ENCODE data around the gene ZNF808.
"Not testable (repeated sequence)": the region's sequence is repeated elsewhere in the genome, so short reads cannot be mapped to it uniquely, and the experiment has no call there.

Gene ZNF808

DNA sequence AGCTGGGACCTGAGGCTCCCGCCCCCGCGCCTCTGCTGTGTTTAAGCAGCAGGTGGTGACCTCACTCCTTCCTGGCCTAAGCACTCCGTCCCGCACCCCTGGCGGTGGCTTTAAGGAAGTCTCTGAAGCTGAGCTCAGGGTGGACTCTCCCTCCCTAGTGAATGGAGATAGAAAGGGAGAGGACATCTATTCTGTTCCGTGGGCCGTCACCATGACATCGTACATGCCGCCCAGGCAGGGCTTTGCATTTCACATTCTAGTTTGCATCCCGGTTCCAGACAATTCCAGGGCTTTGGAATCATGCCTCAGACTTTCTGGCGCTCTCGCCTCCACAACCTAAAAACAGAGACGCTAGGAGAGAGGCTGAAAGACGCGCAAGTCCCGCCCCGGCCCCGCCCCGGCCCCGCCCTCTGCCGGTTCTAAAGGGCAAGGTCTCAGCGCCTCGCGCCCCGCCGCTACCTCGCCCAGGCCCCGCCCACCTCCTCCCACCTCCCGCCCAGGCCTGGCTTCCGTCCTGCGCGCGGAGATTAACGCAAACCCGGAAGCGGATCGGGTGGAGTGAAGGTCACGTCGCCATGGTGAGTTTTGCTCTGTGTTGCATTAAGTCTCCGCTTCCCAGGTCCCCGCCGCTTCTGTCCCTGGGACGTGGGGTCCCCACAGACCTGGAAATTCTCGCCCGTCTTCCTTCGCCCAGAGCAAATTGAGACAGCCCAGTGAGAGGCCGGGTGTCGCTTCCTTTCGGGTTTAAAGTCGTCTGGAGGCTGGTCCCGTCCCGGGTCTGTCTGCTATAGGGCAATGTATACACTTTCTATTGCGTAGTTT lies at the start of gene ZNF808:
Gene ZNF808, plus strand, starts transcription at position 535 of the 822 bp plus-strand sequence. CDS start 15,617 bp downstream, outside the sequence.
- DNase-seq: peak; percentile 93

DNA sequence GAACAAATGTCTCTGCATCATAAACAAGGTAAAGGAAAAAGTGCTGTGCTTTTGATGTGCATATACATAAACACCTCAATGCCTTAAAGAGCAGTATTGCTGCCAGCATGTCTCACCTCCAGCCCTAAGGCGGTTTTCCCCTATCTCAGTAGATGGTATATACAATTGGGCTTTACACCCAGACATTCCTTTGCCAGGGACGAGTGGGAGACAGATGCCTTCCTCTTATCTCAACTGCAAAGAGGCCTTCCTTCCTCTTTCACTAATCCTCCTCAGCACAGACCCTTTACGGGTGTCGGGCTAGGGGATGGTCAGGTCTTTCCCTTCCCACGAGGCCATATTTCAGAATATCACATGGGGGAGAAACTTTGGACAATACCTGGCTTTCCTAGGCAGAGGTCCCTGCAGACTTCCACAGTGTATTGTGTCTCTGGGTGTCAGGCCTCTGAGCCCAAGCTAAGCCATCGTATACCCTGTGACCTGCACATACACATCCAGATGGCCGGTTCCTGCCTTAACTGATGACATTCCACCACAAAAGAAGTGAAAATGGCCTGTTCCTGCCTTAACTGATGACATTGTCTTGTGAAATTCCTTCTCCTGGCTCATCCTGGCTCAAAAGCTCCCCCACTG lies 43.2 kb upstream of the ZNF808 start:
- not testable (repeated sequence) for DNase-seq

DNA sequence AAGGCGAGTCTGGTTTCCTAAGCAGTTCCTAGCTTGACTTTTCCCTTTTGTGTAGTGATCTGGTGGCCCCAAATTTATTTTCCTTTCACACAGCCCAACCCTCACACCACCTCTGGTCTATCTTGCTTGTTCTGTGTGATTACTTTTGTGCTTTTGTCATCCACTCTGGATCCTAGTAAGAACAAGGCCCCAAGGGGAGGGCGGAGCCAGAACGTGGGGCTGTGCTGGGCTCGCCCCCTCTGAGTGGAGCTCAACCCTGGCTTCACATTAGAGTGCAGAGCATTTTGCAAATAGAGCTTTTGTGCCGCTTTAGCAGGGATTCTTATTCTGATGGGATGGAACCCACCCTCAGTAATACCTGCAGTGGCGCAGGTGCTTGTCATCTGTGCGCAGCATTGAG lies 42.4 kb upstream of the ZNF808 start:
- DNase-seq: not testable (repeated sequence)

DNA sequence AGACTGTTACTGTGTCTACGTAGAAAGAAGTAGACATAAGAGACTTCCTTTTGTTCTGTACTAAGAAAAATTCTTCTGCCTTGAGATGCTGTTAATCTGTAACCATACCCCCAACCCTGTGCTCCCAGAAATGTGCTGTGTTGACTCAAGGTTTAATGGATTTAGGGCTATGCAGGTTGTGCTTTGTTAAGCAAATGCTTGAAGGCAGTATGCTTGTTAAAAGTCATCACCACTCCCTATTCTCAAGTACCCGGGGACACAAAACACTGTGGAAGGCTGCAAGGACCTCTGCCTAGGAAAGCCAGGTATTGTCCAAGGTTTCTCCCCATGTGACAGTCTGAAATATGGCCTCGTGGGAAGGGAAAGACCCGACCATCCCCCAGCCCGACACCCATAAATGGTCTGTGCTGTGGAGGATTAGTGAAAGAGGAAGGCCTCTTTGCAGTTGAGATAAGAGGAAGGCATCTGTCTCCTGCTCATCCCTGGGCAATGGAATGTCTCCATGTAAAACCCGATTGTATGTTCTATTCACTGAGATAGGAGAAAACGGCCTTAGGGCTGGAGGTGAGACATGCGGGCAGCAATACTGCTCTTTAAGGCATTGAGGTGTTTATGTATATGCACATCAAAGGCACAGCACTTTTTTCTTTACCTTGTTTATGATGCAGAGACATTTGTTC lies 41.8 kb upstream of the ZNF808 start:
- not testable (repeated sequence) for DNase-seq

DNA sequence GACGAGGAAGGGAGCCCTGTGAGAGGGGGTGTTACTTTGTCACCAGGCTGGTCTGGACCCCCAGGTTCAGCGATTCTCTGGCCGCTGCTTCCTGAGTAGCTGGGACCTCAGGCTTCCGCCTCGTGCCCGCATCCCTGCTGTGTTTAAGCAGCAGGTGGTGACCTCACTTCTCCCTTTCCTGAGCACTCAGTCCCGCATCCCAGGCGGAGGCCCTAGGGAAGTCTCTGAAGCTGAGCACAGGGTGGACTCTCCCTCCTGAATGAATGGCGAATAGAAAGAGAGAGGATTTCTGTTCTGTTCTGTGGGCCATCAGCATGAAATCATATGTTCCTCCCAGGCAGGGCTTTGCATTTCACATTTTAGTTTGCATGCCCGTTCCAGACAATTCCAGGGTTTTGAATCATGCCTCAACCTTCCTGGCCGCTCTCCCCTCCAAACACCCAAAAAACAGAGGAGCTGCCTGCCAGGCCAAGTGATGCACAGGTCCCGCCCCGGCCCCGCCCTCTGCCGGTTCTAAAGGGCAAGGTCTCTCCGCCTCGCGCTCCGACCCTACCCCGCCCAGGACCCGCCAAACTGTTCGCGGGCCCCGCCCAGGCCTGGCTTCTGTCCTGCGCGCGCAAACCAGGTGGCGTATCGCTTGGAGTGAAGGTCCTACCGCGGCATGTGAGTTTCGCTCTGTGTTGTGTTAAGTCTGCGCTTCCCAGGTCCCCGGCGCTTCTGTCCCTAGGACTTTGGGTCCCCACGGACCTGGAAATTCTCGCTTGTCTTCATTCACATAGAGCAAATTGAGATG lies 35.1 kb upstream of the ZNF808 start:
- no peak for DNase-seq

DNA sequence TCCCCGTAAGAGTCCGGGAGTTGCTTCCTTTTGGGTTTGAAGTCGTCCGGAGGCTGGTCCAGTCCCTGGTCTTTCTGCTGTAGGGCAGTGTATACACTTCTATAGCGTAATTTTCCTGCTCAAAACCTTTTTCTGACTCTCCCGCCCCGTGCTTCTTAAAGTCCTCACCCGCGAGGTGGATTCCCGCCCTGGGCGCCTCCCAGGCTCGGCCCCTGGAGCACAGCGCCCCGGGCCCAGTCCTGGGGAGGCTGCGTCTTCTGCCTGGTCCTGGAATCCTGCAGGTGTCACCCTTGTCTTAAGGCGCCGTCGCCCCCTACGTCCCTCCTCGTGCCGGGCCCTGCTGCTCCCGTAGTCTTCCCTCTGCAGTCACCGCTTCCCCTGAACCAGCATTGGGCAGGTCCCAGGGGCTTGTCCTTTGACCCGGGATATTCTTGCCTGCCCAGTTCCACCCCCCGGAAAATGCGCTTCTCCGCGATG lies 34.4 kb upstream of the ZNF808 start:
- DNase-seq: no peak

DNA sequence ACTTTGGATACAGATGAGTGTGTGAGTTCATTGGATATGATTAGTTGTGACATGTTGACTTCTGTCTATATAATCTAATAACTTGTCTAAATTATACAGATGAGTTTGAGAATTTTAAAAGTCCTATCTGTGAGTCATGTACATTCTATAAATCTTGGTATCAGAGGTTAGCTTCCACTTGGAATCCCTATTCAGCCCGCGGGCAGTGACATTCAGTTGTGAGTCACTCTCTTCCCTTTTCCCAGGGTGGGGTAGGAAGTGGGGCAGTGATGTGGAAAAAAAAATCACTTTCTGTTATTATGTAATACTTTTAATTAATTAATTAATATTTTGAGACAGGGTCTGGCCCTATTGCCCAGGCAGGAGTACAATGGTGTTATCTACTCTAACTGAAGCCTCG lies 33.0 kb upstream of the ZNF808 start:
- DNase-seq: no peak

DNA sequence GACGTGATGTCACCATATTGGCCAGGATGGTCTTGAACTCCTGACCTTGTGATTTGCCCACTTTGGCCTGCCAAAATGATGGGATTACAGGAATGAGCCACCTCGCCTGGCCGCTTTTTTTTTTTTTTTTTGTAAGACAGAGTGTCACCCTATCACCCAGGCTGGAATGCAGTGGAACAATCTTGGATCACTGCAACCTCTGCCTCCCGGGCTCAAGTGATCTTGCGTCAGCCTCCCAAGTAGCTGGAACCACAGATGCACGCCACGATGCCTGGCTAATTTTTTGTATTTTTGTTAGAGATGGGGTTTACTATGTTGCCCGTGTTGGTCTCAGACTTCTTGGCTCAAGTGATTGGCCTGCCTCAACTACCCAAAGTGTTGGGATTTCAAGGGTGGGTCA lies 28.9 kb upstream of the ZNF808 start:
- DNase-seq: no peak

DNA sequence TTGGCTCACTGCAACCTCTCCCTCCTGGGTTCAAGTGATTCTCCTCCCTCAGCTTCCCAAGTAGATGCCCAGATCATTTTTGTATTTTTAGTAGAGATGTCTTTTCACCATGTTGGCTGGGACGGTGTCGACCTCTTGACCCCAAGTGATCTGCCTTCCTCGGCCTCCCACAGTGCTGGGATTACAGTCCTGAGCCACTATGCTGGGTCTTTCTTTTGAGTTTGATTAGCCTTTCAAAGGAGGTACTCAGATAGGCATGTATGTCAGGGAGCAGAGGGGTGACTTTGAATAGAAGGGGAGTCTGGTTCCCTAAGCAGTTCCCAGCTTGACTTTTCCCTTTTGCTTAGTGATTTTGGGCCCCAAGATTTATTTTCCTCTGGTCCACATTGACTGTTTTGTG lies 27.0 kb upstream of the ZNF808 start:
- DNase-seq: not testable (repeated sequence)

DNA sequence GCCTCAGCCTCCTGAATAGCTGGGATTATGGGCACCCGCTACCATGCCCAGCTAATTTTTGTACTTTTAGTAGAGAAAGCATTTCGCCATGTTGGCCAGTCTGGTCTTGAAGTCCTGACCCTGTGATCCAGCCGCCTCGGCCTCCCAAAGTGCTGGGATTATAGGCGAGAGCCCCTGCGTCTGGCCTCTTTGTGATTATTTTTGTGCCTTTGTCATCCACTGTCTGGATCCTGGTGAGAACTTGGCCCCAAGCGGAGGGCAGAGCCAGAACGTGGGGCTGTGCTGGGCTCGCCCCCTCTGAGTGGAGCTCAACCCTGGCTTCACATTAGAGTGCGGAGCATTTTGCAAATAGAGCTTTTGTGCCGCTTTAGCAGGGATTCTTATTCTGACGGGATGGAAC lies 26.5 kb upstream of the ZNF808 start:
- DNase-seq: not testable (repeated sequence)

DNA sequence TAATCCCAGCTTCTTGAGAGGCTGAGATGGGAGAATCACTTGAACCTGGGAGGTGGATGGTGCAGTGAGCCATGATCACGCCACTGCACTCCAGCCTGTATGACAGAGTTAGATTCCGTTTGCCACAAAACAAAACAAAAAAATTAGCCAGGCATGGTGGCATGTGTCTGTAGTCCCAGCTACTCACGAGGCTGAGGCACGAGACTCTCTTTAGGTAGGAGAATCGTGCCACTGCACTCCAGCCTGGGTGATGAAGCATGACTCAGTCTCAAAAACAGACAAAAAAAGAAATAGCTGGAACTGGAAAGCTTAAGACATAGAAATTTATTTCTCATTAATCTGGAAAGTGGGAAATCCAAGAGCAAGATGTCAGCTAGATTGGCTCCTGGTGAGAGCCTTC lies 20.2 kb upstream of the ZNF808 start:
- no peak for DNase-seq

DNA sequence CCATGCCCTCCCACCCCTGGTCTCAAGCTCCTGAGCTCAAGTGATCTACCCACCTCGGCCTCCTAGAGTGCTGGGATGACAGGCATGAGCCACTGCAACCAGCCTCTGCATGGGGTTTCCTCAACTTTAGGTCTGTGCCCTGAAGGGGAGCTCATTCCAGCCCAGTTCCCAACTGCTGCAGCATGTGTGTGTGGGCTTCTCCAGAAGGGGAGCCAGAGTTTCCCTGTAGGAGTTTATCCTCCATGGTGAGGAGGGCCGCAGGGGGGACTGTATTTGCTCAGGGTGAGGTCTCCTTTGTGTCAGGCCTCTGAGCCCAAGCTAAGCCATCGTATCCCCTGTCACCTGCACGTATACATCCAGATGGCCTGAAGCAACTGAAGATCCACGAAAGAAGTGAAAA lies 11.3 kb upstream of the ZNF808 start:
- no peak for DNase-seq

DNA sequence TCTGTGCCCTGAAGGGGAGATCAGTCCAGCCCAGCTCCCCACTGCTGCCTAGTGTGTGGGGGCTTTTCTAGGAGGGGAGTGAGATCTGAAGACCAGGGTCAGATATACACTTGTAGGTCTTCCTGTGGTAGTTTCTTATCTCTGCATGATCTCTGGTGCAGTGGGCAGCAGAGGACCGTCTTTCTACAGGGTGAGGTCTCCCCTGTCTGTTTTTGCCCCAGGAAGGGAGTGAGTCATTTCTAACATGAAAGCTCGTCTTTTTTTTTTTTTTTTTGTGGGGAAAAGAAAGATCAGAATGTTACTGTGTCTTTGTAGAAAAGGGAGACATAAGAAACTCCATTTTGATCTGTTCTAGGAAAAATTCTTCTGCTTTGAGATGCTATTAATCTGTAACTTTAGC lies 8.8 kb upstream of the ZNF808 start:
- DNase-seq: no peak

DNA sequence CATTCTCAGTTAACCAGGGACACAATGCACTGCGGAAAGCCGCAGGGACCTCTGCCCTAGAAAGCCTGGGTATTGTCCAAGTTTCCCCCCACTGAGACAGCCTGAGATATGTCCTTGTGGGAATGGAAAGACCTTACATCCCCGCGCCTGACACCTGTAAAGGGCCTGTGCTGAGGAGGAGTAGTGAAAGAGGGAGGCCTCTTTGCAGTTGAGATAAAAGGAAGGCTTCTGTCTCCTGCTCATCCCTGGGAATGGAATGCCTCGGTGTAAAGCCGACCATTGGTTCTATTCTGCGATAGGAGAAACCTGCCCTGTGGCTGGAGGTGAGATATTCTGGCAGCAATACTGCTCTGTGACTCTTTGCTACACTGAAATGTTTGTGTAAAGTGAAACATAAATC lies 8.3 kb upstream of the ZNF808 start:
- not testable (repeated sequence) for DNase-seq

DNA sequence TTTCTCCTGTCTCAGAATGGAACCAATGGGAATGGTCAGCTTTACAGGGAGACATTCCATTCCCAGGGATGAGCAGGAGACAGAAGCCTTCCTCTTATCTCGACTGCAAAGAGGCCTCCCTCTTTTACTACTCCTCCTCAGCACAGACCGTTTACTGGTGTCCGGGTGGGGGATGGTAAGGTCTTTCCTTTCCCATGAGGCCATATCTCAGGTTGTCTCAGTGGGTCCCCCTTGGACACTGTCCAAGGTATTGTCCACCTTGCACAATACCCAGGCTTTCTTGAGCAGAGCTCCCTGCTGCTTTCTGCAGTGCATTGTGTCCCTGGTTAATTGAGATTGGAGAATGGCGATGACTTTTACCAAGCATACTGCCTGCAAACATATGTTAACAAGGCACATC lies 7.5 kb upstream of the ZNF808 start:
- DNase-seq: no peak

DNA sequence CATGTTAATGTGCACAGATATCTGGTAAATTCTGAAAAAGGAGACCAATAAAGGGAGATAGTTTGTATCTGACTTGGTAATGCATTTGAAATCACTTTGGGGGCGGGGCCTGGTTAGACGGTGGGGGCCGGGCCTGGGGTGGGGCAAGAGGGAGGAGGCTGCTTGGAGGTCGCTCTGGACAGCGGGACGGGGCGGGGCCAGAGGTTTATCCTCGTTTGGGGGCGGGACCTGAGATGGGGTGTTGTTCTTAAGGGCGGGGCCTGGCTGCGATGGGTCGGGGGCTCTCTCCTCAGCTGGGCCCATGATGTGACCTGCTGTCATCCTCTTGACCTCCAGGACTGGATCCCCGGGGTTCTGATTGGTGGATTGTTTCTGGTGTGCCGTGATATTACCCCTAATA lies 4.9 kb upstream of the ZNF808 start:
- DNase-seq: no peak

DNA sequence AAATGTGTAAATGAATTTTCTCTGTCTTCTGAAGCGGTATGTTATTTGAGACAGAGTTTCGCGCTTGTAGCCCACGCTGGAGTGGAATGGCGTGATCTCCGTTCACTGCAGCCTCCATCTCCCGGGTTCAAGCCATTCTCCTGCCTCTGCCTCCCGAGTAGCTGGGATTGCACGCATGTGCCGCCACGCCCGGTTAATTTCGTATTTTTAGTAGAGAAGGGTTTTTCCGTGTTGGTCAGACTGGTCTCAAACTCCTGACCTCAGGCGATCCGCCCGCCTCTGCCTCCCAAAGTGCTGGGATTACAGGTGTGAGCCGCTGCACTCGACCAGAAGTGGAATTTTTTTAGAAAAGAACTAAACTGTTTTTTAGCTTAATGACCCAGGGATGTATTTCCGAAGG lies 3.4 kb upstream of the ZNF808 start:
- no peak for DNase-seq

DNA sequence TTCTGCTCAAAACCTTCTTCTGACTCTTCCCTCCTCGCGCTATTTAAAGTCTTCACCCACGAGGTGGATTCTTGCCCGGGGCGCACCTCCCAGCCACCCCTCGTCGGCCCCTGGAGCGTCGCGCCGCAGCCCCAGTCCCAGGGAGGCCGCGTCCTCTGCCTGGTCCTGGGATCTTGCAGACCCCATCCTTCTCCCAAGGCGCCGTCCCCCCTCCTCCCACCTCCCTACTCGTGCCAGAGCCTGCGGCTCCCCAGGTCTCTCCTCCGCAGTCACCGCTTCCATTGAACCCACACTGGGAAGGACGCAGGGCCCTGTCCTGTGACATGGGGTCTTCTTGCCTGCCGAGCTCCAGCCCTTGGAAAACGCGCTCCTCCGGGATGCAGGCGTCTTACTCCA lies 486 bp downstream of the ZNF808 start:
- DNase-seq: no peak

DNA sequence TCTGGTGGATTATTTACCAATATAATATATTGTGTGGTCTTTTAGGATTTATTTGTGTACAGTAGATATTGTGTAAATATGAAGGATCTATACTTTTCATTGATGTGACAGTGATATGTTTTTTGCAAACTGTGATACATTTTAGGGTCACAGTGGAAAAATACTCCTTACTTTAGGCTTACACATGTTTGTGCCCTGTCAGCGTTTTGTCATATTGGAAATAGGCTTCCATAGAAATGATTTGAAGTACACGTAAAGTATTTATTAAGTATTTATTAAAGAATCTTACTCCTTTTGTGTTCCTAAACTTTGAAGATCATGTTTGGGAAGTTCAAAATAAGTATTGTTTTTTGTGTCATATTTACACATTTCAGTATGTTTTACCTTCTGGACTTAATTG lies 5.0 kb downstream of the ZNF808 start:
- DNase-seq: no peak

DNA sequence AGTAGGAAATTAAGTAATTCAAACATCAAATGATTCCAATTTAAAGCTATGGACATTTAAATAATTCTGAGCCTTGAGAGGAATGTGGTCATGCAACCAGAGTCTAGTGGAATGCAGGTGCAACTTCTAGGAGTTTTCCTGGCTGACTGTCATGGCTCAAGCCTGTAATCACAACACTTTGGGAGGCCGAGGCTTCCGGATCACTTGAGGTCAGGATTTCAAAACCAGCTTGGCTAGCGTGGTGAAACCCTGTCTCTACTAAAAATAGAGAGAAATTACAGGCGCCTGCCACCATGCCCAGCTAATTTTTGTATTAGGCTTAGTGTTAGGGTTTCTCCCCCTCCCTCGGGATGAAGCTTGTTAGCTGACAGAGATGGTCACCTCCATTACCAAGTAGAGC lies 6.4 kb downstream of the ZNF808 start:
- DNase-seq: no peak

DNA sequence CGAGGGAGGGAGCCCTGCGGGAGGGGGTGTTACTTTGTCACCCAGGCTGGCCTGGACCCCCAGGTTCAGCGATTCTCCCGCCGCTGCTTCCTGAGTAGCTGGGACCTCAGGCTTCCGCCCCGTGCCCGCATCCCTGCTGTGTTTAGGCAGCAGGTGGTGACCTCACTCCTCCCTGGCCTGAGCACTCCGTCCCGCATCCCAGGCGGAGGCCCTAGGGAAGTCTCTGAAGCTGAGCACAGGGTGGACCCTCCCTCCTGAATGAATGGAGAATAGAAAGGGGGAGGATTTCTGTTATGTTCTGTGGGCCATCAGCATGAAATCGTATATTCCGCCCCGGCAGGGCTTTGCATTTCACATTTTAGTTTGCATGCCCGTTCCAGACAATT lies 7.9 kb downstream of the ZNF808 start:
- DNase-seq: not testable (repeated sequence)

DNA sequence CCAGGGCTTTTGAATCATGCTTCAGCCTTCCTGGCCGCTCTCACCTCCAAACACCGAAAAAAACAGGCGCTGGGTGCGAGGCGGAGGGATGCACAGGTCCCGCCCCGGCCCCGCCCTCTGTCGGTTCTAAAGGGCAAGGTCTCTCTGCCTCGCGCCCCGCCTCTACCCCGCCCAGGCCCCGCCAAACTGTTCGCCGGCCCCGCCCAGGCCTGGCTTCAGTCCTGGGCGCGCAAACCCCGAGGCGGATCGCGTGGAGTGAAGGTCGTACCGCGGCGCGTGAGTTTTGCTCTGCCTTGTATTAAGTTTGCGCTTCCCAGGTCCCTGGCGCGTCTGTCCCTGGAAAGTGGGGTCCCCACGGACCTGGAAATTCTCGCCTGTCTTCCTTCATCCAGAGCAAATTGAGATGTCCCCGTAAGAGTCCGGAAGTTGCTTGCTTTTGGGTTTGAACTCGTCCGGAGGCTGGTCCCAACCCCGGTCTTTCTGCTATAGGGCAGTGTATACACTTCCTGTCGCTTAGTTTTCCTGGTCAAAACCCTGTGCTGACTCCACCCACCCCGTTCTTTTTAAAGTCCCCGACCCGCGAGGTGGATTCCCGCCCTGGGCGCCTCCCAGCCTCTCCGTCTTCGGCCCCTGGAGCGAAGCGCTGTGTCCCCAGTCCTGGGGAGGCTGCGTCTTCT lies 8.4 kb downstream of the ZNF808 start:
- peak; percentile 66 for DNase-seq

DNA sequence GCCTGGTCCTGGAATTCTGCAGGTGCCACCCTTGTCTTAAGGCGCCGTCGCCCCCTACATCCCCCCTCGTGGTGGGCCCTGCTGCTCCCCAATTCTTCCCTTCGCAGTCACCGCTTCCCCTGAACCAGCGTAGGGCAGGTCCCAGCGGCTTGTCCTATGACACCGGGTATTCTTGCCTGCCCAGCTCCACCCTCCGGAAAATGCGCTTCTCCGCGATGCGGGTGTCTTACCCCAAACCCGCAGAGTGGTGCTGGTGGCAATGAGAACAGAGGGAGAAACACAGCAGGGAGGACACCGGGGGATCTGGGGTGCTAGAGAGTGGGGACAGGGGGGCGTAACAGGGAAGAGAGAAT lies 9.0 kb downstream of the ZNF808 start:
- DNase-seq: no peak

Data from KG1 (cell line).